SK-N-MC (cell line): ENCODE measurements around the gene OPCML.

Source experiments
- EZH2 ChIP-seq: fragments of 200-600 bp; sonication (generic); IDR thresholded peaks from one replicate; pipeline ENCODE4 v1.6.1; 2017; ENCODE audit warnings: antibody characterized with exemption
- POLR2AphosphoS5 ChIP-seq: IDR thresholded peaks from 2 replicates; pipeline ENCODE4 v1.6.1; 2012; ENCODE audit warnings: mild to moderate bottlenecking, low read depth, low read length, borderline replicate concordance

DNA sequence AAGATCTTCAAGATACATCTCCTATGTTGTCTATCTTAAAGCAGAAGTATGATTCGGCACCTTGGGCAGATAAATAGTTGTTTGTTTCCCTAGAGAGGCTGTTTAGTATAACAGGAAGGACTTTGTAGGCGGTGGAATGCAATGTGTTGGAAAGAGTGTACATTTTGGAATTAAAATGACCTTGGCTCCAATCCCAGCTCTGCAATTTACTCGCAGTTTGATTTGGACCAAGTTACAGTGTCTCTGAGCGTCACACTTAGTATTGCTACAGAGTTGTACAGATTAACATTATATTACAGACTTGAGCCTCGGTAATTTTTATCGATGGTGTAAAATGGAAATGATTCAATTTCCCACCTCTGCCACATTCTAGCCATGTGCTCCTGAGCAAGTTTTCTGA lies 265.3 kb downstream of the OPCML start:
- TF ChIP-seq EZH2 (no peak), POLR2AphosphoS5 (no peak)
